ENCODE measurements around the gene TGDS. TPM values are rescaled to one million over a fixed set of nuclear protein-coding genes. Genes with fewer than 3 reads are reported as not detected.

TGDS gene
- total RNA-seq, 2 experiments from 2014 or later, result 7.7 to 8.0 TPM

GRCh38 chr13:94632226-94632980, 36.5 kb upstream of the TGDS start:
- Histone ChIP-seq H3K4me3 (ENCODE audit: low read depth, low read length, poor library complexity, severe bottlenecking) (no peak overlapping the region), H2AFZ (ENCODE audit: low read length) (no peak overlapping the region), H3K9me2 (ENCODE audit: insufficient read depth, low read length) (no peaks in the 10 kb centered on the region), H3K36me3 (ENCODE audit: insufficient read depth, low read length) (peaks cover 22% of the 10 kb centered on the region), H3K4me2 (ENCODE audit: low read length) (no peak overlapping the region), H3K79me2 (ENCODE audit: insufficient read depth, low read depth, low read length) (no peaks in the 10 kb centered on the region), H3K4me1 (ENCODE audit: insufficient read depth, low read length, poor library complexity, severe bottlenecking) (no peaks in the 10 kb centered on the region), H3K9me3 (ENCODE audit: low read length) (no peaks in the 10 kb centered on the region), H4K20me1 (ENCODE audit: insufficient read depth, low read length) (no peaks in the 10 kb centered on the region), H3K27ac (ENCODE audit: low read depth, low read length, poor library complexity, severe bottlenecking) (no peak overlapping the region)
- BruUV-seq (replicated peaks), result no TSS peak
- ChIA-PET CTCF (ENCODE audit: unreplicated experiment) (no interaction called here), POLR2A (no interaction called here)
- no peak for DNase-seq (ENCODE audit: low spot score)
- intact Hi-C loops (cut with micrococcal nuclease; ENCODE audit: unreplicated experiment), result no loop called here
- TF ChIP-seq CTCF (conservative IDR thresholded peaks at IDR 0.05; ENCODE audit: low read length) (no peak), EZH2phosphoT487 (IDR thresholded peaks at IDR 0.05; ENCODE audit: borderline replicate concordance, low read depth, low read length) (no peak)

- intact Hi-C loops (cut with micrococcal nuclease; ENCODE audit: unreplicated experiment), result no loop called here
- DNase-seq (ENCODE audit: low spot score), result no peak
- ChIA-PET CTCF (ENCODE audit: unreplicated experiment) (no interaction called here), POLR2A (no interaction called here)
- TF ChIP-seq EZH2phosphoT487 (IDR thresholded peaks at IDR 0.05; ENCODE audit: borderline replicate concordance, low read depth, low read length), result no peak
- no peak for TF ChIP-seq CTCF (conservative IDR thresholded peaks at IDR 0.05; ENCODE audit: low read length)
- H2AFZ ChIP-seq (ENCODE audit: low read length), result no peak overlapping the region
- H3K9me3 ChIP-seq (ENCODE audit: low read length), result no peaks in the 10 kb centered on the region
- no peaks in the 10 kb centered on the region for H4K20me1 ChIP-seq (ENCODE audit: insufficient read depth, low read length)
- no peaks in the 10 kb centered on the region for H3K9me2 ChIP-seq (ENCODE audit: insufficient read depth, low read length)
- H3K27ac ChIP-seq (ENCODE audit: low read depth, low read length, poor library complexity, severe bottlenecking), result no peak overlapping the region
- H3K4me2 ChIP-seq (ENCODE audit: low read length), result no peak overlapping the region
- BruUV-seq (replicated peaks), result no TSS peak
- no peak overlapping the region for H3K4me3 ChIP-seq (ENCODE audit: low read depth, low read length, poor library complexity, severe bottlenecking)
- H3K4me1 ChIP-seq (ENCODE audit: insufficient read depth, low read length, poor library complexity, severe bottlenecking), result no peaks in the 10 kb centered on the region
- H3K79me2 ChIP-seq (ENCODE audit: insufficient read depth, low read depth, low read length), result no peaks in the 10 kb centered on the region
- peaks cover 31% of the 10 kb centered on the region for H3K36me3 ChIP-seq (ENCODE audit: insufficient read depth, low read length)
Measured at GRCh38 chr13:94630858-94631257, 34.9 kb upstream of the TGDS start.

- BruUV-seq (replicated peaks), result no TSS peak
- ChIA-PET POLR2A (no interaction called here), CTCF (ENCODE audit: unreplicated experiment) (no interaction called here)
- H3K4me3 ChIP-seq (ENCODE audit: low read depth, low read length, poor library complexity, severe bottlenecking), result no peak overlapping the region
- H3K36me3 ChIP-seq (ENCODE audit: insufficient read depth, low read length), result peaks cover 51% of the 10 kb centered on the region
- no peaks in the 10 kb centered on the region for H3K79me2 ChIP-seq (ENCODE audit: insufficient read depth, low read depth, low read length)
- no peaks in the 10 kb centered on the region for H3K9me2 ChIP-seq (ENCODE audit: insufficient read depth, low read length)
- no peaks in the 10 kb centered on the region for H3K9me3 ChIP-seq (ENCODE audit: low read length)
- intact Hi-C loops (cut with micrococcal nuclease; ENCODE audit: unreplicated experiment), result no loop called here
- H3K4me2 ChIP-seq (ENCODE audit: low read length), result no peak overlapping the region
- no peak overlapping the region for H3K27ac ChIP-seq (ENCODE audit: low read depth, low read length, poor library complexity, severe bottlenecking)
- H4K20me1 ChIP-seq (ENCODE audit: insufficient read depth, low read length), result no peaks in the 10 kb centered on the region
- H2AFZ ChIP-seq (ENCODE audit: low read length), result no peak overlapping the region
- no peaks in the 10 kb centered on the region for H3K4me1 ChIP-seq (ENCODE audit: insufficient read depth, low read length, poor library complexity, severe bottlenecking)
- TF ChIP-seq EZH2phosphoT487 (IDR thresholded peaks at IDR 0.05; ENCODE audit: borderline replicate concordance, low read depth, low read length), result no peak
- no peak for TF ChIP-seq CTCF (conservative IDR thresholded peaks at IDR 0.05; ENCODE audit: low read length)
- no peak for DNase-seq (ENCODE audit: low spot score)
Measured at GRCh38 chr13:94623316-94623715, 27.4 kb upstream of the TGDS start.

All from OCI-LY7 (cell line).